HEK293T (cell line): ENCODE results near the gene MTHFR.

Experiments
- CTCF ChIA-PET: fragments of 350-600 bp; formaldehyde crosslinking; extraction: SDS; loops from one replicate; lab custom pipeline; 2021; ENCODE audit warnings: antibody characterized with exemption, inconsistent platforms; lab: Yijun Ruan, JAX
- POLR2A ChIA-PET: fragments of 350-600 bp; formaldehyde crosslinking; extraction: SDS; loops from one replicate; lab custom pipeline; 2020; ENCODE audit warnings: antibody characterized with exemption, inconsistent platforms; lab: Yijun Ruan, JAX
- DNase-seq: peaks from one replicate; pipeline ENCODE4 v3.0.0; 2012; ENCODE audit warnings: mixed read lengths; ENCODE audit errors: extremely low spot score
- ARNT ChIP-seq: fragments of 450-650 bp; IDR thresholded peaks from 2 replicates; pipeline ENCODE4 v1.6.1; 2017; ENCODE audit warnings: mild to moderate bottlenecking
- BHLHE40 ChIP-seq: fragments of 450-650 bp; IDR thresholded peaks from 2 replicates; pipeline ENCODE4 v1.6.1; 2016; ENCODE audit warnings: mild to moderate bottlenecking, moderate library complexity, borderline replicate concordance
- CTBP1 ChIP-seq: fragments of 450-650 bp; IDR thresholded peaks from 2 replicates; pipeline ENCODE4 v1.6.1; 2016; ENCODE audit warnings: borderline replicate concordance
- ELF4 ChIP-seq: fragments of 450-650 bp; IDR thresholded peaks from 2 replicates; pipeline ENCODE4 v1.6.1; 2017; ENCODE audit warnings: antibody characterized with exemption
- FOXA1 ChIP-seq: fragments of 450-650 bp; IDR thresholded peaks from 2 replicates; pipeline ENCODE4 v1.6.1; 2016; ENCODE audit warnings: mild to moderate bottlenecking
- FOXK2 ChIP-seq: fragments of 450-650 bp; IDR thresholded peaks from 2 replicates; pipeline ENCODE4 v1.6.1; 2016; ENCODE audit warnings: mild to moderate bottlenecking
- FOXM1 ChIP-seq: fragments of 450-650 bp; IDR thresholded peaks from 2 replicates; pipeline ENCODE4 v1.6.1; 2017; ENCODE audit warnings: mild to moderate bottlenecking, borderline replicate concordance
- HDGF ChIP-seq: fragments of 450-650 bp; IDR thresholded peaks from 2 replicates; pipeline ENCODE4 v1.6.1; 2017; ENCODE audit warnings: antibody characterized with exemption, borderline replicate concordance
- L3MBTL2 ChIP-seq: fragments of 450-650 bp; conservative IDR thresholded peaks from 2 replicates; pipeline ENCODE4 v1.6.1; 2016; ENCODE audit warnings: mild to moderate bottlenecking
- LEF1 ChIP-seq: fragments of 450-650 bp; IDR thresholded peaks from 2 replicates; pipeline ENCODE4 v1.6.1; 2017; ENCODE audit warnings: mild to moderate bottlenecking, borderline replicate concordance
- NFRKB ChIP-seq: fragments of 450-650 bp; IDR thresholded peaks from 2 replicates; pipeline ENCODE4 v1.6.1; 2016; ENCODE audit warnings: mild to moderate bottlenecking, moderate library complexity
- PKNOX1 ChIP-seq: fragments of 450-650 bp; IDR thresholded peaks from 2 replicates; pipeline ENCODE4 v1.6.1; 2016
- SP1 ChIP-seq: fragments of 450-650 bp; IDR thresholded peaks from 2 replicates; pipeline ENCODE4 v1.6.1; 2017
- SUZ12 ChIP-seq: fragments of 450-650 bp; IDR thresholded peaks from 2 replicates; pipeline ENCODE4 v1.6.1; 2016; ENCODE audit warnings: mild to moderate bottlenecking
- TARDBP ChIP-seq: fragments of 450-650 bp; IDR thresholded peaks from 2 replicates; pipeline ENCODE4 v1.6.1; 2016
- ZNF384 ChIP-seq: fragments of 450-650 bp; IDR thresholded peaks from 2 replicates; pipeline ENCODE4 v1.6.1; 2016

MTHFR gene

GRCh38 chr1:11795238-11795890 lies 10.4 kb downstream of the MTHFR start:
- no peak for DNase-seq
- TF ChIP-seq PKNOX1 (no peak), L3MBTL2 (no peak), ZNF384 (no peak), SP1 (no peak), FOXK2 (no peak), FOXA1 (no peak), ARNT (no peak), ELF4 (no peak)
- ChIA-PET POLR2A (interaction anchor here (0.9 kb wide), 1 partner anchor 11 kb away, joined by 4 read pairs; the partner anchor contains the start of genes CLCN6 and MTHFR), CTCF (interaction anchor here (0.5 to 2.3 kb wide), 2 partner anchors 9 to 10 kb away, joined by 4 to 6 read pairs; no protein-coding TSS in a partner anchor)

- DNase-seq: no peak
- TF ChIP-seq FOXK2 (no peak), SP1 (no peak), LEF1 (no peak), ZNF384 (no peak), SUZ12 (no peak), HDGF (no peak), CTBP1 (no peak), L3MBTL2 (no peak), NFRKB (no peak), FOXA1 (no peak), ARNT (no peak), ELF4 (no peak), TARDBP (no peak), PKNOX1 (no peak)
- POLR2A ChIA-PET: interaction anchor here (0.9 kb wide), 1 partner anchor 11 kb away, joined by 4 read pairs; the partner anchor contains the start of genes CLCN6 and MTHFR
- CTCF ChIA-PET: interaction anchor here (0.5 kb wide), 1 partner anchor 8 kb away, joined by 4 read pairs; no protein-coding TSS in a partner anchor
Measured at GRCh38 chr1:11794446-11795237, 11.1 kb downstream of the MTHFR start.

- ChIA-PET CTCF (no interaction called here), POLR2A (no interaction called here)
- no peak for DNase-seq
- TF ChIP-seq BHLHE40: no peak
- TF ChIP-seq L3MBTL2: no peak
- TF ChIP-seq PKNOX1: no peak
- no peak for TF ChIP-seq NFRKB
- TF ChIP-seq HDGF: no peak
- no peak for TF ChIP-seq ARNT
- no peak for TF ChIP-seq ELF4
- TF ChIP-seq SUZ12: no peak
- no peak for TF ChIP-seq SP1
- TF ChIP-seq FOXK2: no peak
- no peak for TF ChIP-seq ZNF384
- TF ChIP-seq FOXA1: no peak
- no peak for TF ChIP-seq LEF1
- TF ChIP-seq CTBP1: no peak
- TF ChIP-seq FOXM1: no peak
- TF ChIP-seq TARDBP: no peak
Measured at GRCh38 chr1:11793819-11794218, 11.9 kb downstream of the MTHFR start.

GRCh38 chr1:11792106-11792505 lies 13.7 kb downstream of the MTHFR start:
- TF ChIP-seq FOXM1: no peak
- CTCF ChIA-PET: no interaction called here
- DNase-seq: no peak
- POLR2A ChIA-PET: no interaction called here

- no peak for DNase-seq
- POLR2A ChIA-PET: interaction anchor here (1.4 kb wide), 1 partner anchor 12 kb away, joined by 6 read pairs; no protein-coding TSS in a partner anchor
- TF ChIP-seq LEF1 (no peak), SUZ12 (no peak), FOXK2 (no peak), FOXA1 (no peak), CTBP1 (no peak), HDGF (no peak), SP1 (no peak), PKNOX1 (no peak), TARDBP (no peak), NFRKB (no peak), ARNT (no peak), L3MBTL2 (no peak), BHLHE40 (no peak), ELF4 (no peak), ZNF384 (no peak), FOXM1 (no peak)
- CTCF ChIA-PET: no interaction called here
Measured at GRCh38 chr1:11790880-11791715, 14.7 kb downstream of the MTHFR start.
